Tibial nerve (tissue), 4 donors: ENCODE data around the gene PRDX5.

Source experiments
- CTCF ChIP-seq, 5 experiments: fragments of 200-600 bp in 3 of 5; fragments of 450-650 bp in 2 of 5; sonication (generic) in 3 of 5; IDR thresholded peaks; one replicate each; pipeline ENCODE4 v1.5.1; 2016 to 2019; ENCODE audit warnings: antibody characterized with exemption in 5 of 5, mild to moderate bottlenecking in 3 of 5, moderate library complexity in 2 of 5
- EP300 ChIP-seq, 2 donors: sonication (generic); formaldehyde crosslinking; IDR thresholded peaks; one replicate each; pipeline ENCODE4 v1.6.1; 2017; ENCODE audit warnings: antibody characterized with exemption in 2 of 2, mild to moderate bottlenecking in 1 of 2
- POLR2A ChIP-seq, 2 donors: fragments of 450-650 bp; IDR thresholded peaks; one replicate each; pipeline ENCODE4 v1.6.1; 2017; ENCODE audit warnings: antibody characterized with exemption in 2 of 2, mild to moderate bottlenecking in 2 of 2, moderate library complexity in 2 of 2

- TF ChIP-seq CTCF (IDR thresholded peaks at IDR 0.05) (peak in 2 of 5 experiments; percentile 33 to 43), POLR2A (IDR thresholded peaks at IDR 0.05) (peak in 1 of 2 donors; percentile 13), EP300 (IDR thresholded peaks at IDR 0.05) (peak in 1 of 2 donors; percentile 4)
These were observed 32.7 kb upstream of the PRDX5 start, which contains the start of gene GPR137 for GRCh38 chr11:64284962-64285884.
